ENCODE measurements around the gene CAMTA1. TPM values are rescaled to one million over a fixed set of nuclear protein-coding genes. Genes with fewer than 3 reads are reported as not detected.

CAMTA1 gene
- total RNA-seq, 4 donors from 2014 or later, result 86.3 to 170 (median 132) TPM

- H3K27ac ChIP-seq, result peak overlapping the region in 1 of 4 donors; percentile 1
- WGBS, 2 donors (ENCODE audit: low coverage in 1 of 2), result 58 to 71% methylated on average over 6 to 7 of the region's 8 CpGs
- H3K36me3 ChIP-seq, result no peaks in the 10 kb centered on the region
- no peaks in the 10 kb centered on the region for H3K27me3 ChIP-seq
- peaks cover 0 to 7% (median 0%) of the 10 kb centered on the region in 3 donors for H3K4me1 ChIP-seq
- no peak for TF ChIP-seq EP300 (IDR thresholded peaks at IDR 0.05)
- no peaks in the 10 kb centered on the region for H3K9me3 ChIP-seq
- ATAC-seq, result no peak
- no peak overlapping the region for H3K4me3 ChIP-seq
Observed at GRCh38 chr1:7719468-7720094, 934.3 kb downstream of the CAMTA1 start.

- no peak for ATAC-seq
- TF ChIP-seq POLR2AphosphoS5 (IDR thresholded peaks at IDR 0.05), result no peak
- TF ChIP-seq EP300 (IDR thresholded peaks at IDR 0.05), result no peak
- TF ChIP-seq POLR2A (IDR thresholded peaks at IDR 0.05), result no peak
- no peak for TF ChIP-seq CTCF (IDR thresholded peaks at IDR 0.05)
- no peak overlapping the region for H3K4me3 ChIP-seq
- no peaks in the 10 kb centered on the region for H3K36me3 ChIP-seq
- no peaks in the 10 kb centered on the region for H3K27me3 ChIP-seq
- no peaks in the 10 kb centered on the region for H3K9me3 ChIP-seq
- WGBS, 2 donors (ENCODE audit: low coverage in 1 of 2), result 48 to 50% methylated on average over 4 to 5 of the region's 5 CpGs
- H3K27ac ChIP-seq, result no peak overlapping the region
- peaks cover 0 to 7% (median 0%) of the 10 kb centered on the region in 3 donors for H3K4me1 ChIP-seq
Observed at GRCh38 chr1:7721940-7722669, 936.9 kb downstream of the CAMTA1 start.

DNA sequence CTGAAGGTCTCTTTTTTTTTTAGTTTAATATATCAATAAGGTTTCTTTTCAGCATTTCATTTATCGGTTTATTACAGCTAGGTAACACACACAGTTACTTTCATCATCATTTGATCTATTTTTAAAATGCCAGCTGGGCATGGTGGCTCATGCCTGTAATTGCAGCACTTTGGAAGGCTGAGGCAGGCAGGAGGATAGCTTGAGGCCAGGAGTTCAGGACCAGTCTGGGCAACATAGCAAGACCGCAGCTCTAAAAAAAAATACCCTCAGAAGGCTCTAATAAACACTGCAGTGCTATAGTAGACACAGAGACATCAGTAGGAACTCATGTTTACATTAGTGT, 937.4 kb downstream of the CAMTA1 start:
- TF ChIP-seq POLR2A (IDR thresholded peaks at IDR 0.05), result no peak
- TF ChIP-seq CTCF (IDR thresholded peaks at IDR 0.05), result no peak
- no peak overlapping the region for H3K27ac ChIP-seq

GRCh38 chr1:7726623-7727022, 941.4 kb downstream of the CAMTA1 start:
- H3K27ac ChIP-seq, result peak overlapping the region in 1 of 4 donors; percentile 24
- 21 to 60% methylated on average over 1 to 2 of the region's 7 CpGs for WGBS, 2 donors (ENCODE audit: low coverage in 1 of 2)
- no peak for ATAC-seq
- no peaks in the 10 kb centered on the region for H3K4me1 ChIP-seq
- H3K27me3 ChIP-seq, result no peaks in the 10 kb centered on the region
- no peaks in the 10 kb centered on the region for H3K9me3 ChIP-seq
- H3K4me3 ChIP-seq, result no peak overlapping the region
- TF ChIP-seq CTCF (IDR thresholded peaks at IDR 0.05) (no peak), POLR2A (IDR thresholded peaks at IDR 0.05) (no peak), EP300 (IDR thresholded peaks at IDR 0.05) (no peak), POLR2AphosphoS5 (IDR thresholded peaks at IDR 0.05) (no peak)
- H3K36me3 ChIP-seq, result no peaks in the 10 kb centered on the region

More for the DNA sequence above, 937.4 kb downstream of the CAMTA1 start:
- Histone ChIP-seq H3K9me3 (no peaks in the 10 kb centered on the region), H3K36me3 (no peaks in the 10 kb centered on the region), H3K4me1 (peaks cover 0 to 7% (median 0%) of the 10 kb centered on the region in 3 donors), H3K4me3 (no peak overlapping the region), H3K27me3 (no peaks in the 10 kb centered on the region)
- ATAC-seq, result no peak
- WGBS, 2 donors (ENCODE audit: low coverage in 1 of 2), result 79 to 82% methylated on average over 2 of the region's 2 CpGs

DNA sequence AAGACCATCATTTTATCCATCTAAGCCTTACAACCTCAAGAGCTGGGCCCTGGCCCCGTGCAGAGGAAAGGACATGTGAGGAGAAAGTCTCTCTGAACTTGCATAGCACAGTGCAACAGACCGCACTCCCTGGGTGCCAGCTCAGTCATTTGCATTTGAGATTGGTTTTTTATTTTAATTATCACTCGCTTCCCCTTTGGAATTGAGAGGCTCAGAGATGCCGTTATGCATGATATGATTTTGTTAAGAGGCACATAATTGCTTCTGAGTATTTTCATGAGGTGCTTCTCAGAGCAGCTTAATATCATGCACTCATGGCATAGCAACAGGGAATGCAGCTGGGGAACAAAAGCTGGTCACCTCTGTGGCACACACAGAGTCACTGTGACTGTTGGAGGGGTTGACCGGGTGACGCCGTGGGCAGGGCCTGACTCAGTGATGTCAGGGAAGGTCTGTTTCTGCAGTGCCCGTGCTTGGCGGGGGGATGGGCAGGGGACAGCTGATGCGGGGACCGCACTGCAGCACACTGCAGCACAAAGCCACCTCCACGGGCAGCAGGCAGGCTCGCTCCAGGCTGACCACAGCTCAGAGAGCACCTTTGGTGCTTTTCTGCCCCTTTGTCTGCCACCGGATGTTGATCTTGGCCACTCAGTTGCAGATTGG, 942.7 kb downstream of the CAMTA1 start:
- no peak for TF ChIP-seq CTCF (IDR thresholded peaks at IDR 0.05)
- no peak for TF ChIP-seq POLR2AphosphoS5 (IDR thresholded peaks at IDR 0.05)
- Histone ChIP-seq H3K36me3 (no peaks in the 10 kb centered on the region), H3K27me3 (no peaks in the 10 kb centered on the region), H3K4me3 (no peak overlapping the region), H3K9me3 (no peaks in the 10 kb centered on the region), H3K4me1 (no peaks in the 10 kb centered on the region), H3K27ac (no peak overlapping the region)
- ATAC-seq, result no peak
- WGBS, 2 donors (ENCODE audit: low coverage in 1 of 2), result 69 to 87% methylated on average over 4 to 8 of the region's 14 CpGs
